HG03342 (cell line): Measurements from ENCODE around the gene NDFIP2.

ENCODE experiments used
- ATAC-seq: cut with Tn5 transposase; IDR thresholded peaks from one replicate; pipeline ENCODE4 v1.9.1; 2021; ENCODE audit warnings: mild to moderate bottlenecking, moderate library complexity; ENCODE audit not compliant: unreplicated experiment

The NDFIP2 gene

DNA sequence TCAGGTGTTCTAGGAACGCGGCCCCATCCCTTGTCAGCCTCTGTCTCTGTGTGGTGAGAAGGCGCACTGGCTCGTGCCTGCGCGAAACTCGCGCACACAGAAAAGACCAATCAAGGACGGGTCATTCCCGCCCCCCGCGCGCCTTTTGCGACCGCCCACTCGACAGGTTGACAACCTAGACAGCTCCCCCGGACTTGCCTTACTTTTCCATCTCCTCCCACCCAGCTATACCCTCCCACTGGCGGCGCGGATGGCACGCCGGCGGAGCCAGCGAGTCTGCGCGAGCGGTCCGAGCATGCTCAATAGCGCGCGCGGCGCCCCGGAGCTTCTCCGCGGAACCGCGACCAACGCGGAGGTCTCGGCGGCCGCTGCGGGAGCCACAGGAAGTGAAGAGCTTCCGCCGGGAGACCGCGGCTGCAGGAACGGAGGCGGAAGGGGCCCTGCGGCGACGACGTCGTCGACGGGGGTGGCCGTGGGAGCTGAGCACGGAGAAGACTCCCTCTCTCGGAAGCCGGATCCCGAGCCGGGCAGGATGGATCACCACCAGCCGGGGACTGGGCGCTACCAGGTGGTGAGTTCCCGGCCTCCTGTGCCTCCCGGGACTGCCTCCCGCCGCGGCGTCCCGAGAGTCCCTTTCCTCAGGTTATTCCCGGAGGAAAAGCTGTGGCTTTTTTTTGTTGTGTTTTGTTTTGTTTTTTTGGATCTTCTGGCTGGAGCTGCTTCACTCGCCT, at the start of gene NDFIP2:
Gene NDFIP2, plus strand, starts transcription at position 202 of the 731 bp plus-strand sequence. Its CDS starts 49 bp downstream, at position 251.
- ATAC-seq, result peak; percentile 78

GRCh38 chr13:79432086-79432485, 48.9 kb upstream of the NDFIP2 start:
- ATAC-seq, result no peak

DNA sequence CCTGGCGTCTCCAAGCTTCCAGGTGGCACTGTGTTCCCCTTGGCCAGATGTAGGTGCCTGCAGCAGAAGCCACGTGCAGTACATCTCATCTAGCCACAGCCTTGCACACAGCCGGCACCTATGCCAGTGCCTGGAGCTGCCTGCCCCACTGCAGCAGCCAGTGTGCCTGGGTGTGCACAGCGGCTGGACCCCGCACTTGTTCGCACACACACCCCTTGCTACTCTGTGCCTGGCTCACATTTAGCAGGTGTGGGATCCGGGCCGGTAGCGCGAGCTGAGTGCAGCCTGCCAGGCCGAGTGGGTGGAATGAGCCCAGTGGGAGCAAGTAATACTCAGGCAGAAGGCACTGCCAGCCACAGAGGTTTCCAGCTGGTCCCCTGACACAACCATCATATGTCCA, 48.0 kb upstream of the NDFIP2 start:
- no peak for ATAC-seq

DNA sequence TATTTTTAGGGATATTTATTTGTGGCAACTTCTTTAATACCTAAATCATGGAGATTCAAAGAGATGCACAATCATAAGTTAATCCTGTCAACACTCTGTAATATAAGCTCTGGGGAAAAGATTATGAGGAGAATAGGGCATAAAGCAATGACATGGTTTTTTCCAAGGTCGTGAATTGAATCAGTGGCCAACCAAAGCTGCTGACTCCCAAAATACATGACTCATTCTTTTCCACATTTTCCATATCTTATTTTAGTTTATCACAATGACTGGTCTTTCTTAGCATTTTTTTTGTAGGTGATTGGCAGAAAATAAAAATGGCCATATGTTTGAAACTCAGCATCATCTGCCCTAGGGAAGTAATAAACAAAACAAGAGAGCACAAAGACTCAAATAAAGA, 46.4 kb upstream of the NDFIP2 start:
- ATAC-seq, result no peak

DNA sequence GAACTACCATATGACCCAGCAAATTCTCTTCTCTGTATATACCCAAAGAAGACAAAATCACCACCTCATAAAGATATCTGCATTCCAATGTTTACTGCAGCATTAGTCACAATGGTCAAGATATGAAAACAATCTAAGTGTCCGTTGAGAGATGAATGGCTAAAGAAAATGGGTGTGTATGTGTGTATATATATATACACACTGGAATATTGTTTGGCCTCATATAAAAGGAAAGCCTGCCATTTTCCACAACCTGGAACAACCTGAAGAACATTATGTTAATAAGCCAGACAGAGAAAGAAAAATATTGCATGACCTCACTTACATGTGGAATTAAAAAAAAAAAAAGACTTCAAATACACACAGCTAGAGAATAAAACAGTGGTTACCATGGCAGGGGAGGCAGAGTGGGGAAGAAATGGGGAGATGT, 45.4 kb upstream of the NDFIP2 start:
- ATAC-seq, result no peak

DNA sequence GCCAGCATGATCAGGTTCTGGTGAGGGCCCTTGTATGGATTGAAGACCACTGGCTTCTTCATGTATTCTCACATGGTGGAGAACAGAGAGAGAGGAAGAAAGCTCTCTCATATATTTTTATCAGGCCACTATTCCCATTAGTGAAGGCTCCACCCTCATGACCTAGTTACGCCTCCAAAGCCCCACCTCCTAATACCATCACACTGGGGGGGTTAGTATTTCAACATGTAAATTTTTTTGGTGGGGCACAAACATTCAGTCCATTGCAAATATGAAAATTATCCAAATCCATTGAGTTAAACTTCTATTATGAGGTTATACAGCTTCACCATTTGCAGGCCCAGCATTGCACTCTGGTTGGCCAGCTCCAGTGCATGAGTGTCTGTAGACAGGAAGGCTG, 41.7 kb upstream of the NDFIP2 start:
- no peak for ATAC-seq

DNA sequence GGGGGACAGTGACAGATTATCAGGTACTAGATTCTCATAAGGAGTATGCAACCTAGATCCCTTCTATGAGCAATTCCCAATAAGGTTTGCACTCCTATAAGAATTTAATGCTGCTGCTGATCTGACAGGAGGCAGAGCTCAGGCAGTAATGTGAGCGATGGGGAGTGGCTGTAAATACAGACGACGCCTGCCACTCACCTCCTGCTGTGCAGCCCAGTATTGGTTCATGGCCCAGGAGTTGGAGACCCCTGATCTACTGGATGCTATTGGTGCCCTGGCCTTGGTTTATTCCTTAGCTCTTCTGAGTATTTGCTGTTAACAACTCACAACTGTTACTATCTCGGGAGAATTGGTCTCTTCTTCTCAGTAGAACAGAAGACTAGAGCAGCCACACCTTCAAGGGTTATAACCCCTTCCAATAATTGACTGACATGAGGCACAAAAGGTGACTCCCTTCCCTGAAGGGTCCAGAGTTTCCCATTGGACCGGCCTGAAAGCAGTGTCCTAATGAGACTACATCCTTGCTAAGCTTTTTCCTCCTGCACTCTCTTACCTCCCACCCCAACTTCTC, 39.9 kb upstream of the NDFIP2 start:
- ATAC-seq, result no peak

DNA sequence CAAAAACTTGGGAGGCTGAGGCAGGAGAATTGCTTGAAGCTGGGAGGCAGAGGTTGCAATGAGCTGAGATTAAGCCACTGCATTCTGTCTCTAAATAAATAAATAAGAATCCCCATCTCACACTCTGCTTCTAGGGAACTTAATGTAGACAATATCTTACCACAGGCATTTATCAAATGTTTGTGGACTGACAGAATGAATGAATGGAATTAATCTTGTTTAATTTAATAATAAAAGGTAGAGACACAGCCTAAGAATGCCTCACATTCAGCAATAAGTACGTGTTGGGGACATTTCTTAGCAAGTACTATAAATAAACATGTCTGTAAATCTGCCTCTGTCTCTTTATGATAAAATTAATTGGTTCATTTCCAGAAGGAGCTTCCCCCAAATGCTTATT, 38.7 kb upstream of the NDFIP2 start:
- ATAC-seq, result no peak

GRCh38 chr13:79442706-79443105, 38.2 kb upstream of the NDFIP2 start:
- no peak for ATAC-seq

- ATAC-seq, result no peak
These were observed 34.8 kb upstream of the NDFIP2 start for GRCh38 chr13:79445968-79446645.

- no peak for ATAC-seq
These were observed 33.8 kb upstream of the NDFIP2 start for GRCh38 chr13:79447141-79447540.

DNA sequence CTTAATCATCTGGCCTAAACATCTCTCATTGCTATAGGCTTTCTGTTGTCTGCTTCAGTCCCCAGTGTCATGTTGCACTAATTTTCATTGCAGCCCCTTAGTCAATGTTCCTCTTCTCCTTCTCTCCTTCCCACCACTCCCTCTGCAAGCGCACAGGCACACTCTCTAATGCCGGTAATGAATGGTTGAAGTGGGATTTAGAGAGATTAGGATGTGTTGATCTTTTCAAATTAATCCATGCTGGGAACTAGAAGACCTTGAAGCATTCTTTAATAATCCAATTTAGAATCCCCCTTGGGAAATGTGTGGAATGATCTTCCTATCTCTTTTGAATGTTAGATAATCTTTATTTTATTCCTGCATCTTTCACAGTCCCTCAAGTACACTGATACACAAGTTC, 33.2 kb upstream of the NDFIP2 start:
- no peak for ATAC-seq

- no peak for ATAC-seq
These were observed 32.5 kb upstream of the NDFIP2 start for GRCh38 chr13:79448413-79448812.

DNA sequence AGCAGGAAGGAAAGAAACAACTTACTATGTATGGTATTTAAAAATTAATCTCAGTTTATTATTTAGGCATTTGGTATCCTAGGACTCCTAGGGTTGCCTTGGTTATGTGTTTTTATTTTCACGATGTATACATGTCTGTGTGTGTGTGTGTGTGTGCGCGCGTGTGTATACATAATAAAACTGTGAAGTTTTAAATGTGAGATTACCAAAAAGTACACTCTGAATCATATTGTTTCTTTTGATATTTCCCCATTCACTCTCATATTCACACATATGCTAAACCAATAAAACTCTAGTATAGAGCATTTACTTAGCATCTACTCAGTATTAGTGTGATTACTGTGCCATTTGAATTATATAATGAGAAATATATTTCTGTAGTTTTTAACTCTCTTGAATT, 30.8 kb upstream of the NDFIP2 start:
- no peak for ATAC-seq

DNA sequence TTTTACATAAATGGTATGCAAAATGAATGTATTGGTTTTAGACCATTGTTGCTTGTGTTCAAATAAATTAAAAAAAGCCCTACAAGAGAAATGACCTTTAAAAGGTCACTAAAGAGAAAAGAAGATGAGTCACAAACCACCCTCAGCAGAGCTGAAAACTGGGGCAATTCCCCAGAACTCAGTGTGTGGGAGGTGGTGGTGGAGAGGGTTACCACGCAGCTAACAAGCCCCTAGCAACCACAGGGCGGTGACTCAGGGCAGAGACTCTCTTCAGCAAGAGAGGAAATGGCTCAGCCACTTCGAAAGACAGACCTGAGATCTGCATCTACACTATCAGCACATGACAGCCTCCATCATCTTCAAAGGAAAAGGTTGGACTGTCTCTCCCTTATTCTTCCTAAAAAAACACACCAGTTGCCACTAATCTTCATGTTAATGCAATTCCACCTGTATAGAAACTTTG, 29.4 kb upstream of the NDFIP2 start:
- peak; percentile 100 for ATAC-seq

GRCh38 chr13:79452239-79452913, 28.6 kb upstream of the NDFIP2 start:
- ATAC-seq, result no peak

DNA sequence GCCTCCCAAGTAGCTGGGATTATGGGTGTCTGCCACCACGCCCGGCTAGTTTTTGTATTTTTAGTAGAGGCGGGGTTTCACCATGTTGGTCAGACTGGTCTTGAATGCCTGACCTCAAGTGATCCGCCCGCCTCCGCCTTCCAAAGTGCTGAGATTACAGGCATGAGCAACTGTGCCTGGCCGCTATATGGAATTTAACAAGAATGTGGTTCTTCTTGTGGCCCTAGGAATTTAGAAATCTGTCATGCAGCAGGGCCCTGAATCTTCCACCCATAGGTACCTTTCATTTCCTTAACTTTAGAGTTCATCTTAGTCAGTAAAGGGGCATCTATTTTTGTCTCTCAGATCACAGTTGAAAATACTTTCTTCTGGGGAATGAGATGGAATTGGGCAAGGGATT, 25.6 kb upstream of the NDFIP2 start:
- no peak for ATAC-seq

DNA sequence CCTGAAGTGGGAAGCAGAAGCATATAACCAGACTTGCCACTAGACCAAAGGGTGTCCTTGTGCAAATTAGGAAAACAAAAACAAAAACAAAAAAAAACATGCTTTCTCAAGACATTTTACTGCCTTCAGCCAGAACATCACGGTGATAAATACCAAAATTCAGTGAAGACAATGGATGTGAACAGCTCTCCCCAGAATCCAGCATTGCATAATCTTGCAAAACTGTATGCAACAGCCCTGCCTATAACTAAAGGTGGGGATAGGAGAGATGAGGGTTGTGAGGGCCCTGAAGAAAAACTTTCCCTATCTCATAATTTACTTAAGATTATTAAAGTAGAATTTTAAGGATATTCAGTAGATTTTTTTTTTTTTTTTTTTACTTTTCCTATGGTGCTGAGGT, 24.9 kb upstream of the NDFIP2 start:
- no peak for ATAC-seq

GRCh38 chr13:79456656-79457365, 24.1 kb upstream of the NDFIP2 start:
- no peak for ATAC-seq

GRCh38 chr13:79457390-79457789, 23.6 kb upstream of the NDFIP2 start:
- peak; percentile 56 for ATAC-seq

DNA sequence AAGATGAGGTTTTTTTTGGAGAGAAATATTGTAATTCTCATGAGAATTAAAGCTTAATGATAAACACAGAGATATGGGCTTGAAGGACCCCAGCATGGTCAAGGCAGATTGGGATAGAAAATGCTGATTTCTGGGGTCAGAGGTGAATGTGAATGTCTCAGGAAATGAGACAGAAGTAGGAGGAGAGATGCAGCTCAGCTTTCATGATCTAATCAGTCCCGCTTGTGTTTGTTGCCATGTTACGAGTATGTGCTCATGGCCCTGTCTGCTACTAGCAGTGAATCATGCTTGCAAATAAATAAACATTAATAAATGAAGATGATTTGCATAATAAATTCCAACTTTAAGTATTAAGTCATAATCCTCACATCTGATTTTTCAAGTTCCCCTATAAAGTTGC, 23.0 kb upstream of the NDFIP2 start:
- no peak for ATAC-seq
